ENCODE results near the gene FNIP2. TPM values are rescaled to one million over a fixed set of nuclear protein-coding genes. Genes with fewer than 3 reads are reported as not detected.

Gene FNIP2
- polyA plus RNA-seq, 1 of the 3 experiments (the other 2 are of a cell fraction): 0.97 TPM

- Histone ChIP-seq H2AFZ (ENCODE audit: low read depth) (no peak overlapping the region), H3K27ac (ENCODE audit: low read depth in 2 of 2, low read length in 1 of 2) (peak overlapping the region; percentile 73), H3K79me2 (ENCODE audit: insufficient read depth) (peaks cover 32% of the 10 kb centered on the region), H3K4me2 (peak overlapping the region; percentile 72; the same call in 1 of the 2 replicates), H3K4me3 (ENCODE audit: low read depth in 2 of 2, low read length in 1 of 2) (no peak overlapping the region), H3K4me1 (ENCODE audit: control insufficient read depth in 1 of 2, insufficient read depth in 2 of 2, low read depth in 1 of 2, low read length in 1 of 2) (peaks cover 33 to 38% of the 10 kb centered on the region in 2 experiments; a peak in 3 of 4 replicates), H3F3A (replicated peaks; ENCODE audit: insufficient read depth) (no peaks in the 10 kb centered on the region), H3K9me2 (no peaks in the 10 kb centered on the region), H3K9ac (peak overlapping the region; percentile 47; the same call in 1 of the 2 replicates), H3K9me3 (no peaks in the 10 kb centered on the region), H3K27me3 (ENCODE audit: insufficient read depth) (no peaks in the 10 kb centered on the region), H4K20me1 (ENCODE audit: insufficient read depth) (no peaks in the 10 kb centered on the region), H3K36me3 (replicated peaks in 1 of 2; ENCODE audit: control insufficient read depth in 1 of 2, insufficient read depth in 2 of 2, low read length in 1 of 2) (peaks cover 0 to 9% of the 10 kb centered on the region in 2 experiments)
- TF ChIP-seq TCF12 (IDR thresholded peaks at IDR 0.05): no peak
- peak; percentile 47 for TF ChIP-seq GATA2 (CRISPR knock-in tag; IDR thresholded peaks at IDR 0.05)
- ChIA-PET CTCF (interaction anchor here (1.3 to 1.7 kb wide), 3 partner anchors 25 to 378 kb away, joined by 5 to 6 read pairs (median 6); no protein-coding TSS in a partner anchor), POLR2A (no interaction called here)
- no peak for DNase-seq
- 89% methylated on average over 4 of the region's 4 CpGs for WGBS (ENCODE audit: low lambda C conversion rate)
Observed at GRCh38 chr4:158825433-158826036, 56.7 kb downstream of the FNIP2 start.

GRCh38 chr4:158826057-158826456 lies 57.2 kb downstream of the FNIP2 start:
- no peak for DNase-seq
- CTCF ChIA-PET: interaction anchor here (0.7 to 1.7 kb wide), 4 partner anchors 24 to 377 kb away, joined by 3 to 6 read pairs (median 6); no protein-coding TSS in a partner anchor

More at GRCh38 chr4:158826057-158826456, 57.2 kb downstream of the FNIP2 start:
- Histone ChIP-seq H3K9me2 (no peaks in the 10 kb centered on the region), H3K27me3 (ENCODE audit: insufficient read depth) (no peaks in the 10 kb centered on the region), H3K79me2 (ENCODE audit: insufficient read depth) (peaks cover 27% of the 10 kb centered on the region; the same call in 1 of the 2 replicates), H2AFZ (ENCODE audit: low read depth) (no peak overlapping the region), H3K36me3 (replicated peaks in 1 of 2; ENCODE audit: control insufficient read depth in 1 of 2, insufficient read depth in 2 of 2, low read length in 1 of 2) (peaks cover 0 to 9% of the 10 kb centered on the region in 2 experiments), H3K9me3 (no peaks in the 10 kb centered on the region), H3K27ac (ENCODE audit: low read depth in 2 of 2, low read length in 1 of 2) (no peak overlapping the region), H4K20me1 (ENCODE audit: insufficient read depth) (no peaks in the 10 kb centered on the region), H3K4me3 (ENCODE audit: low read depth in 2 of 2, low read length in 1 of 2) (no peak overlapping the region), H3K4me2 (no peak overlapping the region), H3K9ac (no peak overlapping the region), H3K4me1 (ENCODE audit: control insufficient read depth in 1 of 2, insufficient read depth in 2 of 2, low read depth in 1 of 2, low read length in 1 of 2) (peaks cover 33 to 38% of the 10 kb centered on the region in 2 experiments; a peak in 3 of 4 replicates), H3F3A (replicated peaks; ENCODE audit: insufficient read depth) (no peaks in the 10 kb centered on the region)
- TF ChIP-seq YY1 (IDR thresholded peaks at IDR 0.05; ENCODE audit: low read depth): no peak
- TF ChIP-seq, protein P1, sequence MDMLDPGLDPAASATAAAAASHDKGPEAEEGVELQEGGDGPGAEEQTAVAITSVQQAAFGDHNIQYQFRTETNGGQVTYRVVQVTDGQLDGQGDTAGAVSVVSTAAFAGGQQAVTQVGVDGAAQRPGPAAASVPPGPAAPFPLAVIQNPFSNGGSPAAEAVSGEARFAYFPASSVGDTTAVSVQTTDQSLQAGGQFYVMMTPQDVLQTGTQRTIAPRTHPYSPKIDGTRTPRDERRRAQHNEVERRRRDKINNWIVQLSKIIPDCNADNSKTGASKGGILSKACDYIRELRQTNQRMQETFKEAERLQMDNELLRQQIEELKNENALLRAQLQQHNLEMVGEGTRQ (IDR thresholded peaks at IDR 0.05; ENCODE audit: borderline replicate concordance, low read depth, low read length): no peak
- TF ChIP-seq GABPA (IDR thresholded peaks at IDR 0.05; ENCODE audit: low read depth): no peak
- no peak for TF ChIP-seq RFX5 (IDR thresholded peaks at IDR 0.05; ENCODE audit: low read length)
- TF ChIP-seq SMC3 (IDR thresholded peaks at IDR 0.05; ENCODE audit: low read depth, low read length): no peak
- TF ChIP-seq JUND (IDR thresholded peaks at IDR 0.05): no peak
- TF ChIP-seq IRF3 (IDR thresholded peaks at IDR 0.05; ENCODE audit: low read depth, low read length): no peak
- no peak for TF ChIP-seq FOSL2 (IDR thresholded peaks at IDR 0.05; ENCODE audit: borderline replicate concordance, low read depth)
- no peak for TF ChIP-seq ELF1 (IDR thresholded peaks at IDR 0.05)
- TF ChIP-seq MAX (IDR thresholded peaks at IDR 0.05; ENCODE audit: low read depth): no peak
- TF ChIP-seq NRF1 (IDR thresholded peaks at IDR 0.05; ENCODE audit: low read depth, low read length): no peak
- TF ChIP-seq EZH2phosphoT487 (IDR thresholded peaks at IDR 0.05; ENCODE audit: borderline replicate concordance, low read depth): no peak
- POLR2A ChIA-PET: no interaction called here

All from SK-N-SH (cell line).